K562 (cell line): ENCODE measurements around the gene AJM1. TPM values are rescaled to one million over a fixed set of nuclear protein-coding genes. Genes with fewer than 3 reads are reported as not detected.

Experiments used
- ATAC-seq: fragments of 200-7000 bp; cut with Tn5 transposase; 3 replicates; pipeline ENCODE4 v1.9.1; 2020; ENCODE audit warnings: moderate library complexity
- BruUV-seq: library from RNA; stranded (reverse); fragments of 400-500 nt; replicated peaks from 2 replicates; lab custom pipeline; 2021; lab: Mats Ljungman, UMichigan
- CTCF ChIA-PET: fragments of 300-600 bp; formaldehyde crosslinking; extraction: SDS; loops from one replicate; lab custom pipeline; 2021; ENCODE audit warnings: low intra/inter-chr PET ratio; lab: Yijun Ruan, JAX
- POLR2A ChIA-PET: fragments of 300-600, 350-650 bp; sonication (Branson Sonifier 250); formaldehyde crosslinking; extraction: SDS; loops from one replicate; lab custom pipeline; 2021; ENCODE audit warnings: antibody characterized with exemption, inconsistent platforms; lab: Yijun Ruan, JAX
- DNase-seq, 4 experiments: peaks; one replicate each; pipeline versions ENCODE4 v3.0.0 to v3.0.0-alpha.2; 2011 to 2018; ENCODE audit warnings: low spot score in 3 of 4, mixed read lengths in 3 of 4; ENCODE audit errors: extremely low read depth in 1 of 4
- FAIRE-seq: peaks from 2 replicates; lab custom pipeline; 2011; peaks lifted over from hg19 to GRCh38; lab: Jason Lieb, UNC
- H2AFZ ChIP-seq: 2 replicates; pipeline ENCODE4 v1.6.0; 2011; ENCODE audit warnings: low read depth, low read length, control low read depth, inconsistent platforms
- H3K27ac ChIP-seq: fragments of 200-600 bp; 3 replicates; pipeline ENCODE4 v1.8.0; 2011; ENCODE audit warnings: low read depth, mild to moderate bottlenecking, control low read depth, inconsistent platforms, low read length, moderate library complexity, mixed read lengths; ENCODE audit errors: extremely low read depth
- H3K27me3 ChIP-seq, 2 experiments: fragments of 300-600 bp in 1 of 2; 2 replicates in 1 of 2; 3 replicates in 1 of 2; pipeline versions ENCODE4 v1.6.0 to v1.8.0; 2011; ENCODE audit warnings: inconsistent platforms in 2 of 2, low read length in 2 of 2, mild to moderate bottlenecking in 1 of 2, mixed read lengths in 1 of 2, moderate library complexity in 1 of 2; ENCODE audit not compliant: control insufficient read depth in 2 of 2, insufficient read depth in 2 of 2
- H3K36me3 ChIP-seq: fragments of 300-600 bp; 3 replicates; pipeline ENCODE4 v1.8.0; 2011; ENCODE audit warnings: mild to moderate bottlenecking, low read length, inconsistent platforms; ENCODE audit not compliant: control insufficient read depth, insufficient read depth
- H3K4me1 ChIP-seq, 2 experiments: fragments of 200-600 bp in 1 of 2; replicated peaks in 1 of 2; 2 replicates in 1 of 2; 3 replicates in 1 of 2; pipeline versions ENCODE4 v1.5.1 to v1.8.0; 2011; ENCODE audit warnings: inconsistent platforms in 2 of 2, low read length in 2 of 2, mild to moderate bottlenecking in 1 of 2, mixed read lengths in 1 of 2, moderate library complexity in 1 of 2; ENCODE audit not compliant: control insufficient read depth in 2 of 2, insufficient read depth in 2 of 2
- H3K4me2 ChIP-seq: 2 replicates; pipeline ENCODE4 v1.6.1; 2011; ENCODE audit warnings: low read length, control low read depth, inconsistent platforms, mixed read lengths; ENCODE audit not compliant: insufficient read depth
- H3K4me3 ChIP-seq: fragments of 200-600 bp; sonication (generic), shearing (Covaris generic); 2 replicates; pipeline ENCODE4 v1.5.1; 2016; ENCODE audit warnings: control low read depth, inconsistent platforms
- H3K79me2 ChIP-seq: fragments of 200-600 bp; 3 replicates; pipeline ENCODE4 v1.8.0; 2011; ENCODE audit warnings: low read length, inconsistent platforms; ENCODE audit not compliant: control insufficient read depth, insufficient read depth
- H3K9ac ChIP-seq, 2 experiments: 2 replicates each; pipeline versions ENCODE4 v1.6.0 to v1.6.1; 2011; ENCODE audit warnings: low read depth in 2 of 2, low read length in 2 of 2, control low read depth in 1 of 2, inconsistent platforms in 1 of 2, mild to moderate bottlenecking in 1 of 2, mixed read lengths in 1 of 2; ENCODE audit not compliant: insufficient read depth in 1 of 2
- H3K9me1 ChIP-seq: one replicate; pipeline ENCODE4 v1.6.0; 2011; ENCODE audit warnings: inconsistent platforms, mild to moderate bottlenecking, low read length, moderate library complexity; ENCODE audit not compliant: control insufficient read depth, insufficient read depth
- H3K9me3 ChIP-seq: replicated peaks from 2 replicates; pipeline ENCODE4 v1.5.1; 2011; ENCODE audit warnings: low read depth, low read length, inconsistent platforms; ENCODE audit not compliant: control insufficient read depth, insufficient read depth
- H4K20me1 ChIP-seq: replicated peaks from 2 replicates; pipeline ENCODE4 v1.6.1; 2011; ENCODE audit warnings: low read length, inconsistent platforms, mixed read lengths; ENCODE audit not compliant: control insufficient read depth, insufficient read depth
- CBX2 ChIP-seq: fragments of 200-600 bp; sonication (generic); IDR thresholded peaks from one replicate; pipeline ENCODE4 v1.6.1; 2012; ENCODE audit warnings: mild to moderate bottlenecking, low read length, inconsistent platforms; ENCODE audit not compliant: insufficient read depth, poor library complexity, severe bottlenecking
- CUX1 ChIP-seq: fragments of 200-800 bp; sonication (Bioruptor generic); IDR thresholded peaks from 2 replicates; pipeline ENCODE4 v1.6.1; 2016; ENCODE audit warnings: missing genetic modification characterization, missing compliant biosample characterization
- KLF13 ChIP-seq: fragments of 450-650 bp; IDR thresholded peaks from 2 replicates; pipeline ENCODE4 v1.6.1; 2016; ENCODE audit warnings: missing genetic modification characterization, low read depth, mild to moderate bottlenecking, missing compliant biosample characterization, moderate library complexity, borderline replicate concordance
- PREB ChIP-seq: sonication (generic); formaldehyde crosslinking; IDR thresholded peaks from 2 replicates; pipeline ENCODE4 v1.8.1; 2023; ENCODE audit warnings: mild to moderate bottlenecking, missing genetic modification reagents
- RFX7 ChIP-seq: fragments of 250-450 bp; sonication (Bioruptor Pico); IDR thresholded peaks from 2 replicates; pipeline ENCODE4 v1.5.1; 2021; ENCODE audit warnings: mild to moderate bottlenecking
- SMAD1 ChIP-seq: fragments of 150-350 bp; IDR thresholded peaks from 2 replicates; pipeline ENCODE4 v1.6.1; 2014; ENCODE audit warnings: low read length, low read depth; ENCODE audit not compliant: partially characterized antibody
- ZNF740 ChIP-seq, 3 experiments: fragments of 200-800 bp in 1 of 3; sonication (Bioruptor generic) in 1 of 3; sonication (generic) in 1 of 3; formaldehyde crosslinking in 1 of 3; IDR thresholded peaks; 2 replicates each; pipeline versions ENCODE4 v1.6.1 to v1.8.0; 2016 to 2022; ENCODE audit warnings: mild to moderate bottlenecking in 2 of 3, missing compliant biosample characterization in 2 of 3, missing genetic modification characterization in 2 of 3, missing genetic modification reagents in 1 of 3
- WGBS: fragments of 100-300 bp; shearing (Covaris generic); methylation state at CpG from one replicate; pipeline ENCODE4 v1.1.6; 2016; ENCODE audit warnings: low coverage, mixed read lengths; ENCODE audit not compliant: insufficient coverage; ENCODE audit errors: missing lambda C conversion rate; 5-methylcytosine and 5-hydroxymethylcytosine counted together
- in situ Hi-C: fragments of 300-500 bp; cut with MboI; formaldehyde crosslinking; loops from 4 replicates; pipeline ENCODE4 v1.15.0; 2018; ENCODE audit warnings: inconsistent platforms, mixed read lengths
- intact Hi-C: fragments of 100-400 bp; cut with micrococcal nuclease; formaldehyde crosslinking; loops from 2 replicates; pipeline ENCODE4 v1.14.2; 2022
- polyA plus RNA-seq, 8 experiments: library from polyadenylated mRNA; depleted of rRNA in 4 of 8; stranded (reverse) in 5 of 8; unstranded in 3 of 8; fragments of >200 nt; fragmentation: Nextera tagmentation in 2 of 8; fragmentation: Illumina TruSeq in 1 of 8; extraction: Ambion mirVana in 2 of 8; extraction: Trizol in 1 of 8; gene quantifications; 2 replicates each; pipeline versions ENCODE4 v1.2.1 to v1.2.3, GENCODE V29; 2011 to 2014; ENCODE audit warnings: inconsistent platforms in 1 of 8, missing spikeins in 1 of 8
- total RNA-seq, 7 experiments: library from RNA; depleted of rRNA in 6 of 7; stranded (reverse); fragments of >200 nt in 6 of 7; fragmentation: Illumina TruSeq in 2 of 7; extraction: Trizol in 2 of 7; gene quantifications; 2 replicates each; pipeline versions ENCODE4 v1.2.1 to v1.2.3, GENCODE V29; 2011 to 2021; ENCODE audit warnings: low replicate concordance in 1 of 7

AJM1 gene
- total and polyA plus RNA-seq, 9 of the 15 experiments (the other 6 are each of a cell fraction or from before 2014, with no cell fraction given), result 0.01 to 3.7 (median 0.65) TPM; not detected in 1

- H3K79me2 ChIP-seq, result peaks cover 84% of the 10 kb centered on the region
- intact Hi-C loops, result no loop called here
- ATAC-seq (no peak), FAIRE-seq (no peak), DNase-seq (no peak)
- BruUV-seq, result no TSS peak
- H2AFZ ChIP-seq, result no peak overlapping the region
- in situ Hi-C loops, result no loop called here
- WGBS, result 58% methylated on average over 8 of the region's 8 CpGs
- H3K9me3 ChIP-seq, result no peaks in the 10 kb centered on the region; the same call in 1 of the 2 replicates
- no peak for TF ChIP-seq SMAD1
- TF ChIP-seq PREB (CRISPR knock-in tag), result no peak
- no peak for TF ChIP-seq CBX2
- TF ChIP-seq CUX1 (CRISPR knock-in tag), result no peak
- no peak for TF ChIP-seq KLF13 (tag)
- no peak for TF ChIP-seq RFX7 (CRISPR knock-in tag)
- no peak for TF ChIP-seq ZNF740 (CRISPR knock-in tag; IDR thresholded peaks at IDR 0.05)
- TF ChIP-seq ZNF740 (tag; IDR thresholded peaks at IDR 0.05), result no peak
- H3K27me3 ChIP-seq, result no peaks in the 10 kb centered on the region
- ChIA-PET POLR2A (interaction anchor here (0.7 to 1.3 kb wide), 3 partner anchors 10 to 26 kb away, joined by 3 to 5 read pairs (median 3); no protein-coding TSS in a partner anchor), CTCF (no interaction called here)
- H3K36me3 ChIP-seq, result peaks cover 50% of the 10 kb centered on the region; the same call in 2 of the 3 replicates
- H3K9me1 ChIP-seq, result peaks cover 2% of the 10 kb centered on the region
- H3K4me2 ChIP-seq, result no peak overlapping the region
- H4K20me1 ChIP-seq, result 0 out of 2 replicates have a peak, but pooled peaks cover 14% of the 10 kb centered on the region
- H3K27ac ChIP-seq, result 0 out of 3 replicates have a peak overlapping the region, but pooled peaks have one; percentile 8
- H3K4me3 ChIP-seq, result no peak overlapping the region
- H3K9ac ChIP-seq, result peak overlapping the region in 1 of 2 experiments; percentile 59; a peak in 1 of 4 replicates
- peaks cover 13 to 48% of the 10 kb centered on the region in 2 experiments; a peak in 4 of 5 replicates for H3K4me1 ChIP-seq
Observed at GRCh38 chr9:136888454-136888853, 46.2 kb downstream of the AJM1 start.
